ENCODE data around the gene CCL3. TPM values are rescaled to one million over a fixed set of nuclear protein-coding genes. Genes with fewer than 3 reads are reported as not detected.

The CCL3 gene
- polyA plus RNA-seq, 1 of the 3 experiments (the other 2 are of a cell fraction) = not detected

DNA sequence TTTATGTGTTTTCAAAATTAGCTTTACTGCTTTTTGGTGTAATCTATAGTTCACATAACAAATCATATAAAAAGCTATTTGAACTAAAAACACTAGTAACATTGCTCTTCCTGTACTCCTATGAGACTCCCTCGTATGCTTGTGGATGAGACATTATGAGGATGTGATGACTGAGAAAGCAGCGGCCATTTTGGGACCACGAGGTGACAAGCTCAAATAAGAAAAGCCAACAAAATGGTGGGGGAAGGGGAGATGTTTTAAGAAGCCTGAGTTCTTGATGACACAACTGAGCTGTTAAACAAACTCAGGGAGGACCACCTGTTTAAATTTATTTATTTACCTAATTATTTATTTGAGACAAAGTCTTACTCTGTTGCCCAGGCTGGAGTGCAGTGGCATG, 21.4 kb downstream of the CCL3 start (continued):
- TF ChIP-seq, protein P1, sequence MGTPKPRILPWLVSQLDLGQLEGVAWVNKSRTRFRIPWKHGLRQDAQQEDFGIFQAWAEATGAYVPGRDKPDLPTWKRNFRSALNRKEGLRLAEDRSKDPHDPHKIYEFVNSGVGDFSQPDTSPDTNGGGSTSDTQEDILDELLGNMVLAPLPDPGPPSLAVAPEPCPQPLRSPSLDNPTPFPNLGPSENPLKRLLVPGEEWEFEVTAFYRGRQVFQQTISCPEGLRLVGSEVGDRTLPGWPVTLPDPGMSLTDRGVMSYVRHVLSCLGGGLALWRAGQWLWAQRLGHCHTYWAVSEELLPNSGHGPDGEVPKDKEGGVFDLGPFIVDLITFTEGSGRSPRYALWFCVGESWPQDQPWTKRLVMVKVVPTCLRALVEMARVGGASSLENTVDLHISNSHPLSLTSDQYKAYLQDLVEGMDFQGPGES (IDR thresholded peaks at IDR 0.05; ENCODE audit: low read depth, low read length) = no peak
- TF ChIP-seq, protein P2, sequence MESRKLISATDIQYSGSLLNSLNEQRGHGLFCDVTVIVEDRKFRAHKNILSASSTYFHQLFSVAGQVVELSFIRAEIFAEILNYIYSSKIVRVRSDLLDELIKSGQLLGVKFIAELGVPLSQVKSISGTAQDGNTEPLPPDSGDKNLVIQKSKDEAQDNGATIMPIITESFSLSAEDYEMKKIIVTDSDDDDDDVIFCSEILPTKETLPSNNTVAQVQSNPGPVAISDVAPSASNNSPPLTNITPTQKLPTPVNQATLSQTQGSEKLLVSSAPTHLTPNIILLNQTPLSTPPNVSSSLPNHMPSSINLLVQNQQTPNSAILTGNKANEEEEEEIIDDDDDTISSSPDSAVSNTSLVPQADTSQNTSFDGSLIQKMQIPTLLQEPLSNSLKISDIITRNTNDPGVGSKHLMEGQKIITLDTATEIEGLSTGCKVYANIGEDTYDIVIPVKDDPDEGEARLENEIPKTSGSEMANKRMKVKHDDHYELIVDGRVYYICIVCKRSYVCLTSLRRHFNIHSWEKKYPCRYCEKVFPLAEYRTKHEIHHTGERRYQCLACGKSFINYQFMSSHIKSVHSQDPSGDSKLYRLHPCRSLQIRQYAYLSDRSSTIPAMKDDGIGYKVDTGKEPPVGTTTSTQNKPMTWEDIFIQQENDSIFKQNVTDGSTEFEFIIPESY (IDR thresholded peaks at IDR 0.05; ENCODE audit: borderline replicate concordance, low read depth) = no peak

DNA sequence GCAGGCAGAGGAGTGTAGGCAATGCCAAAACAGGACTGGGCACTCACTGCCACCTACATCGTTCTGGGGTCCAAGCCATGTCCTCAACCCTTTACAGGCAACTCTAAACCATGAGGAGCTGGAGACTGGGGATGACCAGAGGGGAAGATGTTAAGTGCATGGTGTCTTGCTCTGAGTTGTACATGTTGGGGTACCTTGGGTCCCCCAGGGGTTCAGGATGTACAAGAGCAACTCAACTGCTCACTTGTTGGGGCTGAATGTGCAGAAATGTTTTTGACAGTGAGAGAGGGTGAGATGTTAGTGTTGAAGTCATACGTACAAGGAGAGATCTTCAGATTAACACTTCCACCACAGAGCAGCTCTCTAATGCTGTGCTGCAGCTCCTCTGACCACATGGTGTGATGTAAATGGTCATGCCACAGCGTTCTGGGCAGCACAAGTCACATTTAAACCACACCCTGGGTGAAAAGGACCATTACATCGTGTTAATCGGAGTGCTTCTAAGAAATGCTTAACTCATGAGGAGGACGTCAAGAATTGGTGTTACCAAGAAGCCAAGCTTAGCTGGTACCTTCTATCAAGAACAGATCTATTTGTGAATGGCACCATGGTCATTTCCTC, 23.5 kb downstream of the CCL3 start:
- no peak for DNase-seq
- 6% methylated on average over 6 of the region's 6 CpGs for WGBS (ENCODE audit: low lambda C conversion rate)
- no peaks in the 10 kb centered on the region for H3K9me2 ChIP-seq
- H3K79me2 ChIP-seq (ENCODE audit: insufficient read depth) = no peaks in the 10 kb centered on the region
- no peak overlapping the region for H3K4me3 ChIP-seq (ENCODE audit: low read depth in 2 of 2, low read length in 1 of 2)
- no peak overlapping the region for H3K9ac ChIP-seq
- no peak for TF ChIP-seq RXRA (IDR thresholded peaks at IDR 0.05; ENCODE audit: borderline replicate concordance, low read depth)
- TF ChIP-seq MXI1 (IDR thresholded peaks at IDR 0.05; ENCODE audit: low read depth, low read length) = no peak
- TF ChIP-seq, protein P2 (IDR thresholded peaks at IDR 0.05; ENCODE audit: borderline replicate concordance, low read depth) = no peak
- TF ChIP-seq JUND (IDR thresholded peaks at IDR 0.05) = no peak
- TF ChIP-seq, protein P3, sequence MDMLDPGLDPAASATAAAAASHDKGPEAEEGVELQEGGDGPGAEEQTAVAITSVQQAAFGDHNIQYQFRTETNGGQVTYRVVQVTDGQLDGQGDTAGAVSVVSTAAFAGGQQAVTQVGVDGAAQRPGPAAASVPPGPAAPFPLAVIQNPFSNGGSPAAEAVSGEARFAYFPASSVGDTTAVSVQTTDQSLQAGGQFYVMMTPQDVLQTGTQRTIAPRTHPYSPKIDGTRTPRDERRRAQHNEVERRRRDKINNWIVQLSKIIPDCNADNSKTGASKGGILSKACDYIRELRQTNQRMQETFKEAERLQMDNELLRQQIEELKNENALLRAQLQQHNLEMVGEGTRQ (IDR thresholded peaks at IDR 0.05; ENCODE audit: borderline replicate concordance, low read depth, low read length) = no peak
- TF ChIP-seq USF1 (IDR thresholded peaks at IDR 0.05; ENCODE audit: borderline replicate concordance, low read depth) = no peak
- no peak for TF ChIP-seq SIN3A (IDR thresholded peaks at IDR 0.05; ENCODE audit: borderline replicate concordance, low read depth, low read length)
- no peak for TF ChIP-seq RAD21 (IDR thresholded peaks at IDR 0.05; ENCODE audit: low read length)
- no peak for TF ChIP-seq MEF2A (IDR thresholded peaks at IDR 0.05; ENCODE audit: borderline replicate concordance, low read depth)
- TF ChIP-seq TCF12 (IDR thresholded peaks at IDR 0.05) = no peak
- no peak for TF ChIP-seq RFX5 (IDR thresholded peaks at IDR 0.05; ENCODE audit: low read length)
- TF ChIP-seq SMC3 (IDR thresholded peaks at IDR 0.05; ENCODE audit: low read depth, low read length) = no peak
- no peak for TF ChIP-seq EP300 (IDR thresholded peaks at IDR 0.05; ENCODE audit: borderline replicate concordance in 1 of 2, low read depth in 1 of 2, low read length in 1 of 2)
- TF ChIP-seq NFIC (IDR thresholded peaks at IDR 0.05; ENCODE audit: borderline replicate concordance) = no peak
- TF ChIP-seq FOXM1 (IDR thresholded peaks at IDR 0.05; ENCODE audit: low read depth) = no peak
- no peak for TF ChIP-seq POLR2AphosphoS5 (IDR thresholded peaks at IDR 0.05; ENCODE audit: low read depth, low read length)
- TF ChIP-seq REST (IDR thresholded peaks at IDR 0.05; ENCODE audit: low read depth, low read length) = no peak
- H3F3A ChIP-seq (replicated peaks; ENCODE audit: insufficient read depth) = no peaks in the 10 kb centered on the region
- H3K9me3 ChIP-seq = no peaks in the 10 kb centered on the region
- H3K4me1 ChIP-seq (ENCODE audit: control insufficient read depth in 1 of 2, insufficient read depth in 2 of 2, low read depth in 1 of 2, low read length in 1 of 2) = no peaks in the 10 kb centered on the region
- CTCF ChIA-PET = interaction anchor here (1.0 kb wide), 1 partner anchor 97 kb away, joined by 3 read pairs; no protein-coding TSS in a partner anchor
- H3K4me2 ChIP-seq = no peak overlapping the region
- no peaks in the 10 kb centered on the region for H3K36me3 ChIP-seq (replicated peaks in 1 of 2; ENCODE audit: control insufficient read depth in 1 of 2, insufficient read depth in 2 of 2, low read length in 1 of 2)
- H2AFZ ChIP-seq (ENCODE audit: low read depth) = no peak overlapping the region
- H3K27me3 ChIP-seq (ENCODE audit: insufficient read depth) = no peaks in the 10 kb centered on the region; the same call in 1 of the 2 replicates
- H3K27ac ChIP-seq (ENCODE audit: low read depth in 2 of 2, low read length in 1 of 2) = no peak overlapping the region
- no peaks in the 10 kb centered on the region for H4K20me1 ChIP-seq (ENCODE audit: insufficient read depth)
- POLR2A ChIA-PET = no interaction called here

All from SK-N-SH (cell line).